ENCODE measurements around the gene SRBD1.

DNA sequence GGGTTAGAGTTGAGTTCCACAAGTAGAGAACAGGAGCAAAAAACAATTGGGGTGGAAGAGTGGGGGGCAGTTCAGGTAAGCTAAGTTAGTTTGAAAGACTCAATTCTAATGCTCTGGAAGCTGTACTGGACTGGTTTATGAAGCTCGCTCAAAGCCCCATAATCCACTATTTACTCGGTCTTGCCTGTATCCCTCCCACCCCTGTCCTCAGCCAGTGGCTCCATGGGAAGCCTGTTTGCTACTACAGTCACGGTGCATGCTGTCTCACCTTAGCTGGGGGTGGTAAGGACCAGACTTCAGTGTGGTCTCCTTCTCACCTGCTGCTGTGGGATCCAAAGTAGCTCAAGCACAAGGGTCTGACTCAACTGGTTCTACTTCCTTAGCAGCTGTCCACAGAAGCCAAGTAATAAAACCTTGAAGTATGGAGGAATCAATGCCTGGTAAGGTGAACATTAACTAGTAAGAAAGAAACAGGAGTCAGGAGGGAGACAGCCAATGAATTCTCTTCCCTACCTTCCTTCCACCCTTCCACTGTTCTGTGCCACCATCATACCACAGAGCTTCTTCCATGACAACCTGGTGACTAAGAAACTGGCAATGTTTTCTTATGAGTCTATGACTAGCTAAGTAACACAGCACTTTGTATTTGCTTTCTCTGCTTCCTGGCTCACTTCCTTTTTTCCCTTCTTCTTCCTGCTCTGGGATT, 230.8 kb downstream of the SRBD1 start:
- TF ChIP-seq POLR2AphosphoS5 (IDR thresholded peaks at IDR 0.05): no peak
- TF ChIP-seq, protein P1, sequence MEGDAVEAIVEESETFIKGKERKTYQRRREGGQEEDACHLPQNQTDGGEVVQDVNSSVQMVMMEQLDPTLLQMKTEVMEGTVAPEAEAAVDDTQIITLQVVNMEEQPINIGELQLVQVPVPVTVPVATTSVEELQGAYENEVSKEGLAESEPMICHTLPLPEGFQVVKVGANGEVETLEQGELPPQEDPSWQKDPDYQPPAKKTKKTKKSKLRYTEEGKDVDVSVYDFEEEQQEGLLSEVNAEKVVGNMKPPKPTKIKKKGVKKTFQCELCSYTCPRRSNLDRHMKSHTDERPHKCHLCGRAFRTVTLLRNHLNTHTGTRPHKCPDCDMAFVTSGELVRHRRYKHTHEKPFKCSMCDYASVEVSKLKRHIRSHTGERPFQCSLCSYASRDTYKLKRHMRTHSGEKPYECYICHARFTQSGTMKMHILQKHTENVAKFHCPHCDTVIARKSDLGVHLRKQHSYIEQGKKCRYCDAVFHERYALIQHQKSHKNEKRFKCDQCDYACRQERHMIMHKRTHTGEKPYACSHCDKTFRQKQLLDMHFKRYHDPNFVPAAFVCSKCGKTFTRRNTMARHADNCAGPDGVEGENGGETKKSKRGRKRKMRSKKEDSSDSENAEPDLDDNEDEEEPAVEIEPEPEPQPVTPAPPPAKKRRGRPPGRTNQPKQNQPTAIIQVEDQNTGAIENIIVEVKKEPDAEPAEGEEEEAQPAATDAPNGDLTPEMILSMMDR (IDR thresholded peaks at IDR 0.05 in 8 of 11, conservative IDR thresholded peaks at IDR 0.05 in 3 of 11): no peak

All from spleen (tissue), 7 donors.